ENCODE measurements around the gene MYO5A.
A peak's percentile ranks its signal among the peaks of the same experiment; 100 is the strongest.
"Not testable (repeated sequence)": the region's sequence is repeated elsewhere in the genome, so short reads cannot be mapped to it uniquely, and the experiment has no call there.

The MYO5A gene

DNA sequence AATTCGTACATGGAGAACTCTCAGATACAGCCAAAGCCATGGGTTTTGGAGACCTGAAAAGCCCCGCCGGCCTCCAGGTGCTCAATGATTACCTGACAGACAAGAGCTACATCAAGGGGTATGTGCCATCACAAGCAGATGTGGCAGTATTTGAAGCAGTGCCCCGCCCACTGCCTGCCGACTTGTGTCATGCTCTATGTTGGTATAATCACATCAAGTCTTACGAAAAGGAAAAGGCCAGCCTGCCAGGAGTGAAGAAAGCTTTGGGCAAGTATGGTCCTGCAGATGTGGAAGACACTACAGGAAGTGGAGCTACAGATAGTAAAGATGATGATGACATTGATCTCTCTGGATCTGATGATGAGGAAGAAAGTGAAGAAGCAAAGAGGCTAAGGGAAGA, 23.5 kb downstream of the MYO5A start:
- DNase-seq (ENCODE audit: low read depth) = no peak

DNA sequence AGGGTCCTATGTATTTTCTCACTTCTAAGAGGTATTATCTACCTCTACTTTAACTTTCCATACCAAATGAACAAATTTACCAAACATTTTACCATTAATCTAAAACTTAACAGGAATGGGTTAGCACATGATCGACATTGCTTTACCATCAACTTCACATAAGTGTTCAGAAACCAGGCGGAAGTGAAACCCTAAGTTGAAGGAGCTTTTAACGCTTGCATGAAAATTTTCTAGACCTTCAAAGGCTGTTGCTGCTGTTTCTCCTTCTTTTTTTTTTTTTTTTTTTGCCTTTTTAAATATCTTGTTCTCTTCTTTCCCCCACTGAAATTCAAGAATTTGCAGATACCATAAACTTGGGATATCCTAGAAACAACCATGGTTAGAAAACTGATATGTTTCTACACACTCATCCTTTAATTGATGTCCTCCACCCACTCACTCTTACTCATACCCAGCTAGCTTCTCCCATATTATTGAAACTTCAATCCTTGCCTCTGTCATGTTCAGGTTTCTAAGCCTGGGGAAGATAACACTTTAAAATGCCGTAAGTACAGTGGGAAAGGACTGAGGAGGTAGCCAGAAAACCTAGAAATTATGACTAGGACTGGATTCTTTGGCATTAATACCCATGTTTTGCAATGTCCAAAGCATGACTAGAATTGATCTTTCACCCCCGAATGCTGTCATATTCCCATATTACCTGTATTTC, 24.7 kb downstream of the MYO5A start:
- no peak for DNase-seq (ENCODE audit: low read depth)

- no peak for DNase-seq (ENCODE audit: low read depth)
These were observed 26.1 kb downstream of the MYO5A start for GRCh38 chr15:52502608-52503007.

- no peak for DNase-seq (ENCODE audit: low read depth)
These were observed 29.2 kb downstream of the MYO5A start for GRCh38 chr15:52499506-52499905.

GRCh38 chr15:52498706-52499105, 30.0 kb downstream of the MYO5A start:
- DNase-seq (ENCODE audit: low read depth) = no peak

- no peak for DNase-seq (ENCODE audit: low read depth)
These were observed 31.8 kb downstream of the MYO5A start for GRCh38 chr15:52496776-52497470.

DNA sequence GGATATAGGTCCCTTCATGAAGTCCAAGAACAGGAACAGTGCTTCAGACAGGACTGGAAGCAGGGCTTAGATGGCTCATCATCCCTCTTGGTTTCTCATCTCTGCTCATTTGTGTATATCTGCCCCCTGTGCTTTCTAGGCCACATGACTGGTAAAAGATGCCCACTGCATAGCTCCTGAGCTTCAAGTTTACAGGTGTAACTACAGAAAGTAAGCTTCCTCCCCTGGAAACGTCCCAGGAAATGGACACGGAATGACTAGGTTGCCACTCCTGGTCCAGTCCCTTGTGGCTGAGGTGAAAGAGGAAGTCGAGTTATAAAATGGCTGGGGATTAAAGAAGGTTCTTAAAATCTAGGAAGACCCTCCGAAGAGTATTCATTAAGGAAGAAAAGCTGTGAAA, 32.5 kb downstream of the MYO5A start:
- DNase-seq (ENCODE audit: low read depth) = no peak

GRCh38 chr15:52495125-52495524, 33.6 kb downstream of the MYO5A start:
- DNase-seq (ENCODE audit: low read depth) = no peak

- DNase-seq (ENCODE audit: low read depth) = no peak
These were observed 34.7 kb downstream of the MYO5A start for GRCh38 chr15:52493968-52494367.

DNA sequence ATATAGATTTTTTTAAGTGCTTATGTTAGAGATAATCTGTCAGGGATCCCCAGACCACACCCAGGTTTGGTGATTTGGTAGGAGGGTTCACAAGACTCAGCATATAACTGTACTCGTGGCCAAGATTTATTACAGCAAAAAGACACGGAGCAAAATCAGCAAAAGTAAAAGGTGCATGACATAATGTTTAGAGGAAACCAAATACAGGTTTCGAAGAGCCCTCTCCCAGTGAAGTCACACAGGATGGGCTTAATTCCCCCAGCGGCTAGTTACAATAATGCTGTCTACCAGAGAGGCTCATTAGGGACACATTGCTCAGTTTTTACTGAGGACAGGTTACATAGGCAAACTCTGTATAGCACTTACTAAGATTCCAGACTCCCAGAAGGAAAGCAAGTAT, 36.5 kb downstream of the MYO5A start:
- DNase-seq (ENCODE audit: low read depth) = no peak

GRCh38 chr15:52491472-52491871, 37.2 kb downstream of the MYO5A start:
- no peak for DNase-seq (ENCODE audit: low read depth)

DNA sequence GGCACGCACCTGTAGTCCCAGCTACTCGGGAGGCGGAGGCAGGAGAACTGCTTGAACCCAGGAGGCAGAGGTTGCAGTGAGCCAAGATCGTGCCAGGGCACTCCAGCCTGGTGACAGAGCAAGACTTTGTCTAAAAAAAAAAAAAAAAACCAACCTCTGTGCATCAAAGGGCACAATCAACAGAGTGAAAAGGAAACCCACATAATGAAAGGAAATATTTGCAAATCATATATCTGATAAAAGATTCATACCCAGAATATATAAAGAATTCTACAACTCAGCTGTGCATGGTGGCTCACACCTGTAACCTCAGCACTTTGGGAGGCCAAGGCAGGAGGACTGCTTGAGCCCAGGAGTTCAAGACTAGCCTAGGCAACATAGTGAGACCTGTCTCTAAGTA, 39.2 kb downstream of the MYO5A start:
- not testable (repeated sequence) for DNase-seq (ENCODE audit: low read depth)

- no peak for DNase-seq (ENCODE audit: low read depth)
These were observed 39.9 kb downstream of the MYO5A start for GRCh38 chr15:52488830-52489229.

GRCh38 chr15:52486003-52486996, 42.4 kb downstream of the MYO5A start:
- no peak for DNase-seq (ENCODE audit: low read depth)

- DNase-seq (ENCODE audit: low read depth) = no peak
These were observed 43.4 kb downstream of the MYO5A start for GRCh38 chr15:52485290-52485689.

DNA sequence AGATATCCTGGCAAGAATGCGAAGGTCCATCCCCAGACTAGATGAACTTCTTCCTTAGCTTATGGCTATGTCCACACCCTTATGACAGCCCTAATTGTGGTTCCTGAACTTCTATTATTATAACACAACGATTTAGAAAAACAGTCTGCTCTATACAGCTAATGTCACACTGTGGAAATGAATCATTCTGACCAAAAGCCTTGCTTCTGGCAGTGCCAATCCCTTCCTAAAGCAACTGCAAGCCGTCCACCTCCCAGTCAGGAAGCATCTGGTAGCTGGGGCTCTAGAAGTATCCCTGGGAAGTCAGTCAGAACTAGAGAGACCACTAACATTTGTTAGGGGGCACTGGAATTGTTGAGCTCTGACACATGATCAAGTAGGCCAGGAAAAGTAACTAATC, 45.0 kb downstream of the MYO5A start:
- no peak for DNase-seq (ENCODE audit: low read depth)

- DNase-seq (ENCODE audit: low read depth) = peak; percentile 31
These were observed 46.8 kb downstream of the MYO5A start for GRCh38 chr15:52481915-52482314.

- no peak for DNase-seq (ENCODE audit: low read depth)
These were observed 47.7 kb downstream of the MYO5A start for GRCh38 chr15:52480990-52481389.

- DNase-seq (ENCODE audit: low read depth) = no peak
These were observed 62.0 kb downstream of the MYO5A start for GRCh38 chr15:52466716-52467115.

- peak; percentile 8 for DNase-seq (ENCODE audit: low read depth)
These were observed 62.5 kb downstream of the MYO5A start for GRCh38 chr15:52466134-52466701.

GRCh38 chr15:52464478-52464877, 64.2 kb downstream of the MYO5A start:
- DNase-seq (ENCODE audit: low read depth) = no peak

DNA sequence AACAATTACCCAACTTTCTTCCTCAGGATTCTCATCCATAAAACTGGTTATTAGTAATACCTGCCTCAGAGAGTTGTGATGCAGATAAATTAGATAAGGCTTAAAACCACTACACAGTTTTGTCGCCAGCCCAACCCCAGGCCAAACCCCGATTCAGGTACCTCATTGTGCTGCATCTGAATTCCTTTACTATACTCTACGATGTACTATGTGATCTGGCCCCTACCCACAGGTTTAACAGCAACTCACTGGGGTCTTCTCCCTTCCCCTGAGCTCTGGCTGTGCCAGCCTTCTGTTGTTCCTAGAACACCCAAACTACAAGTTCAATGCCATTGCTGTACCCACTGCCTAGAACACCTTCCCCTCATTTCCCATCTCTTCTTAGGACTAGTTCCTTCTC, 64.6 kb downstream of the MYO5A start:
- DNase-seq (ENCODE audit: low read depth) = no peak

Measured in activated T-helper 1 cell treated with Interleukin-2 at 50 U/mL for 16 hours (primary cell).